GM23248 (cell line): Measurements from ENCODE around the gene TANGO6. TPM values are rescaled to one million over a fixed set of nuclear protein-coding genes. Genes with fewer than 3 reads are reported as not detected.
A peak's percentile ranks its signal among the peaks of the same experiment; 100 is the strongest.

ENCODE experiments used
- DNase-seq: peaks from one replicate; pipeline ENCODE4 v3.0.0-alpha.2; 2015
- H2AFZ ChIP-seq: fragments of 200-600 bp; sonication (generic); 2 replicates; pipeline ENCODE4 v1.6.1; 2016; ENCODE audit warnings: antibody characterized with exemption
- H3F3A ChIP-seq: fragments of 200-600 bp; sonication (generic); 2 replicates; pipeline ENCODE4 v1.6.1; 2016; ENCODE audit warnings: mild to moderate bottlenecking, antibody characterized with exemption, mixed run types; ENCODE audit not compliant: insufficient read depth
- H3K27ac ChIP-seq: fragments of 200-600 bp; sonication (generic); 2 replicates; pipeline ENCODE4 v1.5.1; 2016; ENCODE audit warnings: mild to moderate bottlenecking
- H3K27me3 ChIP-seq: fragments of 200-600 bp; sonication (generic); replicated peaks from 2 replicates; pipeline ENCODE4 v1.6.1; 2016; ENCODE audit warnings: mild to moderate bottlenecking; ENCODE audit not compliant: insufficient read depth
- H3K36me3 ChIP-seq: fragments of 200-600 bp; sonication (generic); 2 replicates; pipeline ENCODE4 v1.6.1; 2016; ENCODE audit warnings: low read depth, mild to moderate bottlenecking
- H3K4me1 ChIP-seq: fragments of 200-600 bp; sonication (generic); 2 replicates; pipeline ENCODE4 v1.6.1; 2016; ENCODE audit warnings: mild to moderate bottlenecking; ENCODE audit not compliant: insufficient read depth
- H3K4me2 ChIP-seq: fragments of 200-600 bp; sonication (generic); one replicate; pipeline ENCODE4 v1.6.1; 2016; ENCODE audit warnings: mild to moderate bottlenecking; ENCODE audit not compliant: unreplicated experiment
- H3K4me3 ChIP-seq: fragments of 200-600 bp; sonication (generic); 2 replicates; pipeline ENCODE4 v1.5.1; 2016; ENCODE audit warnings: mild to moderate bottlenecking
- H3K79me2 ChIP-seq: fragments of 200-600 bp; sonication (generic); 2 replicates; pipeline ENCODE4 v1.6.1; 2016; ENCODE audit warnings: mild to moderate bottlenecking; ENCODE audit not compliant: insufficient read depth
- H3K9ac ChIP-seq: fragments of 200-600 bp; sonication (generic); 2 replicates; pipeline ENCODE4 v1.6.1; 2016; ENCODE audit warnings: mild to moderate bottlenecking
- H3K9me2 ChIP-seq: fragments of 200-600 bp; sonication (generic); 2 replicates; pipeline ENCODE4 v1.6.1; 2016; ENCODE audit warnings: mixed run types, mild to moderate bottlenecking, moderate library complexity; ENCODE audit not compliant: insufficient read depth
- H3K9me3 ChIP-seq: fragments of 200-600 bp; sonication (generic); one replicate; pipeline ENCODE4 v1.6.1; 2017; ENCODE audit warnings: low read depth
- H4K20me1 ChIP-seq: fragments of 200-600 bp; sonication (generic); 2 replicates; pipeline ENCODE4 v1.6.0; 2016; ENCODE audit not compliant: insufficient read depth
- EZH2 ChIP-seq: fragments of 200-600 bp; sonication (generic); IDR thresholded peaks from 2 replicates; pipeline ENCODE4 v1.6.1; 2018; ENCODE audit warnings: antibody characterized with exemption, mild to moderate bottlenecking; ENCODE audit not compliant: insufficient read depth, poor library complexity, severe bottlenecking
- EZH2phosphoT487 ChIP-seq: fragments of 200-600 bp; sonication (generic); IDR thresholded peaks from 2 replicates; pipeline ENCODE4 v1.6.1; 2018; ENCODE audit warnings: antibody characterized with exemption, moderate library complexity, mild to moderate bottlenecking, low read depth; ENCODE audit not compliant: insufficient read depth
- WGBS, 2 experiments: methylation state at CpG; one replicate each; pipeline ENCODE4 v1.1.6; 2015 to 2017; ENCODE audit warnings: low lambda C conversion rate in 2 of 2, low coverage in 1 of 2; ENCODE audit errors: missing lambda C conversion rate in 2 of 2; 5-methylcytosine and 5-hydroxymethylcytosine counted together
- in situ Hi-C: fragments of 300-500 bp; cut with MboI; formaldehyde crosslinking; loops from 2 replicates; pipeline ENCODE4 v1.15.0; 2020
- polyA plus RNA-seq: library from polyadenylated mRNA; unstranded; fragments of >200 nt; fragmentation: Nextera tagmentation; extraction: Ambion mirVana; gene quantifications from 2 replicates; pipeline ENCODE4 v1.2.1, GENCODE V29; 2016
- total RNA-seq: library from RNA; depleted of rRNA; stranded (reverse); fragments of >200 nt; shearing (Covaris generic); gene quantifications from 2 replicates; pipeline ENCODE4 v1.2.3, GENCODE V29; 2014

Gene TANGO6
- total and polyA plus RNA-seq, 2 experiments from 2014 or later: 7.8 to 12.8 TPM

DNA sequence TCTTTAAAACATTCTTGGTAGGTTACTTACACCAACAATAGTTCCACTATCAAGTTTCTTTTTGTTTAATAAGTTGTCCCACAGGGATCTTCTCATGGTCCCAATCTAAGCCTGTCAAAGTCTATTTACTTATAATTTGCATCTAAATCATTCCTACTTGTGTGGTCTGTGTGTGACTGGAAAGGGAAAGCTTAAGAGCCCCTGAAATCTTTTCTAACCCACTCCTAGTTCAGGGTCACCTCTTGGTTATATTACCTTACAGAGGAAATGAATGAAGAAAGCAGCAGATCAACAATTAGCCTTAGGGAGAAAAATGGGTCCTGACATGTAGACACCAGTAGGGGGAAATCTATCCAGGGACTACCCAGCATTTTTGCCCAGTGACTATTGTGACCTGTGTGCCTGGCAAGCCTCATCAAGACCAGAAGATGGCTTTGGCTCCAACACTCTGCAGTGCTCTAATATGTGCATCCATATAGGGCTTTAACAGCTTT is 151.7 kb downstream of the TANGO6 start:
- Histone ChIP-seq H4K20me1 (no peaks in the 10 kb centered on the region), H3K9me3 (no peaks in the 10 kb centered on the region), H3K79me2 (no peaks in the 10 kb centered on the region), H3K4me3 (no peak overlapping the region), H3K27ac (no peak overlapping the region), H3K4me2 (peak overlapping the region; percentile 72), H3F3A (peaks cover 28% of the 10 kb centered on the region), H3K9me2 (no peaks in the 10 kb centered on the region), H2AFZ (no peak overlapping the region; the same call in 1 of the 2 replicates), H3K4me1 (peaks cover 38% of the 10 kb centered on the region), H3K36me3 (no peaks in the 10 kb centered on the region), H3K9ac (no peak overlapping the region), H3K27me3 (no peaks in the 10 kb centered on the region)
- in situ Hi-C loops: no loop called here
- peak; percentile 69 for DNase-seq
- TF ChIP-seq EZH2: no peak
- TF ChIP-seq EZH2phosphoT487: no peak

DNA sequence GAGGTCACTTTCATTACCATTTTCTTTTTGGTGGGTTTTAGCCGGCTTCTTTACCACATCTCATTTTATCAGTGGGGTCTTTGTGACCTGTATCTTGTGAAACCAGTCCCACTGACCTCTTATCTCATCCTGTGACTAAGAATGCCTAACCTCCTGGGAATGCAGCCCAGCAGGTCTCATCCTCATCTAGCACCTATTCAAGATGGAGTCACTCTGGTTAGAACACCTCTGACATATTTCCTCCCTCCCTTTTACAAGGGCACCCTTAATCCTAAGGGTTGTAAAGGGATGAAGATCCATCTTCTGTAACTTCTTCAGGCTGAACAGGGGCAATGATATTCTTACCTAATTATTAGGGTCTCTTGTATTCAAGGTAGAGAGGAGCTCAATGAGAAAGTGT is 154.2 kb downstream of the TANGO6 start:
- Histone ChIP-seq H2AFZ (no peak overlapping the region), H3K36me3 (no peaks in the 10 kb centered on the region), H3K9me2 (no peaks in the 10 kb centered on the region), H3K27ac (no peak overlapping the region), H4K20me1 (no peaks in the 10 kb centered on the region), H3K9ac (no peak overlapping the region), H3K79me2 (no peaks in the 10 kb centered on the region), H3K27me3 (no peaks in the 10 kb centered on the region), H3F3A (peaks cover 17% of the 10 kb centered on the region), H3K4me2 (no peak overlapping the region), H3K4me1 (peaks cover 31% of the 10 kb centered on the region), H3K9me3 (no peaks in the 10 kb centered on the region), H3K4me3 (no peak overlapping the region)
- in situ Hi-C loops: no loop called here
- 89 to 100% methylated on average over 1 of the region's 1 CpG for WGBS, 2 experiments
- no peak for TF ChIP-seq EZH2
- no peak for TF ChIP-seq EZH2phosphoT487
- DNase-seq: no peak

DNA sequence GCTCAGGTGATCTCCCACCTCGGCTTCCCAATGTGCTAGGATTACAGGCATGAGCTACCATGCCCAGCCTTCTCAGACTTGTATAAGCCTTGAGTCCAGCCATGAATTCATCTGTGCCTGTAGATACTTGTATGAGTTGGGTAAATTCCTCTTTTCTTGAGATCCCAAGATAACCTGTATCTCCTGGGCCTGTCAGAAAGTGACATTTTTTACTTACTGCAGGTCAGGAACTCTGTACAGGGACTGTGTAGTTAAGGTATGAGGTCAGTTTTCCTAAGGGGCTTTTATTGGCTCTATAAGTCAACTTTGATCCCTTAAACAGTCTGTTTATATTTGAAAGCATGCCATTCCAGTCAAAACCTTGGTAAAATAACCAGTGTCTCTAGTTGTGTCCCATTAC is 155.8 kb downstream of the TANGO6 start:
- no peak overlapping the region for H3K9ac ChIP-seq
- in situ Hi-C loops: no loop called here
- 87 to 91% methylated on average over 1 of the region's 1 CpG for WGBS, 2 experiments
- no peaks in the 10 kb centered on the region for H3K79me2 ChIP-seq
- no peaks in the 10 kb centered on the region for H4K20me1 ChIP-seq
- H3K27ac ChIP-seq: no peak overlapping the region
- no peaks in the 10 kb centered on the region for H3K27me3 ChIP-seq
- TF ChIP-seq EZH2 (no peak), EZH2phosphoT487 (no peak)
- peaks cover 3% of the 10 kb centered on the region for H3F3A ChIP-seq
- no peaks in the 10 kb centered on the region for H3K36me3 ChIP-seq
- H3K9me2 ChIP-seq: no peaks in the 10 kb centered on the region
- H3K4me3 ChIP-seq: no peak overlapping the region
- H3K4me2 ChIP-seq: no peak overlapping the region
- peaks cover 16% of the 10 kb centered on the region for H3K4me1 ChIP-seq
- H3K9me3 ChIP-seq: no peaks in the 10 kb centered on the region
- H2AFZ ChIP-seq: no peak overlapping the region
- DNase-seq: no peak

DNA sequence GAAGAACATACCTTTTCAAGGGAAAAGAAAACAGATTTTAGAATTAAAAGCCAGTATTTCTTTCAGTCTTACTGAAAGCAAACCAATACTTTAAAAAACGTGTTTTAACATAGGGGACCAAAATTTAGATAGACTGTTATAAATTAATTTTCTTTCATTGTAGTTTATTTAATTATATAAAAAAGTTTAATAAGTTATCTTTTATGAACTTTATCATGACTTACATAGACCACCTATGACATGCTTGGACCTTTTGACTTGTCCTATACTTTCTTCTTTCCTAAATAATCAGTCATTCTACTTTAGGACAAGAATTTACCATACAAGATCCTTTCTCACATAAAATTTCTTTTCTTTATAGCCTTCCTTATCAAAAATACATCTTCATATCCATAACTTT is 160.2 kb downstream of the TANGO6 start:
- H3F3A ChIP-seq: no peaks in the 10 kb centered on the region
- TF ChIP-seq EZH2phosphoT487 (no peak), EZH2 (no peak)
- no peaks in the 10 kb centered on the region for H3K9me2 ChIP-seq
- H3K36me3 ChIP-seq: no peaks in the 10 kb centered on the region
- no peaks in the 10 kb centered on the region for H3K79me2 ChIP-seq
- H3K4me1 ChIP-seq: no peaks in the 10 kb centered on the region
- 56 to 57% methylated on average over 1 of the region's 1 CpG for WGBS, 2 experiments
- H3K4me3 ChIP-seq: no peak overlapping the region
- no peaks in the 10 kb centered on the region for H3K27me3 ChIP-seq
- H3K9me3 ChIP-seq: no peaks in the 10 kb centered on the region
- no peak overlapping the region for H3K27ac ChIP-seq
- H2AFZ ChIP-seq: no peak overlapping the region
- H3K9ac ChIP-seq: no peak overlapping the region
- H4K20me1 ChIP-seq: no peaks in the 10 kb centered on the region
- in situ Hi-C loops: no loop called here
- DNase-seq: no peak
- no peak overlapping the region for H3K4me2 ChIP-seq

DNA sequence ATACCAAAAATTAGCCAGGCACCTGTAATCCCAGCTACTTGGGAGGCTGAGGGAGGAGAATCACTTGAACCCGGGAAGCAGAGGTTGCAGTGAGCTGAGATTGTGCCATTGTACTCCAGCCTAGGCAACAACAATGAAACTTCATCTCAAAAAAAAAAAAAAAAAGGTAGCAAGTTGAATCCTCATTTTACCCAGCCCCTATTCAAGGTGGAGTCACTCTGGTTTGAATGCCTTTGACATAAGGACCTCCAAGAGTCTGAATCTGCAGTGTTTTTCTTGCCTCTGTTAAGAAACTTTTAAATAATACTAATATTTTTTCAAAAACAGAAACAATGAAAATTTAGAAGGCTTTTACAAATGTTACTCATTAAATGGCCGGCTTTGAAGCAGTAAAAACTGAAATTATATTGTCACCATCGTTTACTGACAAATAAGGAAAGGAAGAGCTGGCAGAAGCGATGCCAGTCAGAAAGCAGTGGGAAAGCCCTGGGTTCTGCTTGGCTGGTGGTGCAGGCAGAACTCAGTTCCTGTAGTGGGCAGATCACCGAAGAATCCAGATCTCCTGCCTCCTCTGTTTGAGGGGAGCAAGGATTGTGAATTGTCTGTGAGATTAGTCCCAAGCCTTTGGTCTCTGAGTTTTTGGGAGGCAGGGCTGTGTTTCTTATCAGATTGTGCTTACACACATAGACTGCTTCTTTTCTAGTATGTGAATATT is 162.5 kb downstream of the TANGO6 start:
- Histone ChIP-seq H3K9ac (no peak overlapping the region), H3F3A (no peaks in the 10 kb centered on the region), H3K9me3 (no peaks in the 10 kb centered on the region), H3K9me2 (no peaks in the 10 kb centered on the region), H2AFZ (no peak overlapping the region), H3K4me3 (no peak overlapping the region), H4K20me1 (no peaks in the 10 kb centered on the region), H3K79me2 (no peaks in the 10 kb centered on the region), H3K36me3 (no peaks in the 10 kb centered on the region), H3K4me1 (no peaks in the 10 kb centered on the region), H3K27ac (no peak overlapping the region), H3K27me3 (no peaks in the 10 kb centered on the region), H3K4me2 (no peak overlapping the region)
- DNase-seq: no peak
- 62 to 64% methylated on average over 5 of the region's 5 CpGs for WGBS, 2 experiments
- in situ Hi-C loops: no loop called here
- TF ChIP-seq EZH2phosphoT487 (no peak), EZH2 (no peak)
